Motor neuron (in vitro differentiated cells): ENCODE data around the gene C12orf43. TPM values are rescaled to one million over a fixed set of nuclear protein-coding genes. Genes with fewer than 3 reads are reported as not detected.

Experiments used
- ATAC-seq, 8 experiments: fragments of 200-7000 bp; cut with Tn5 transposase; replicated peaks in 6 of 8; 2 replicates each; pipeline ENCODE4 v1.8.0; 2021; ENCODE audit warnings: mild to moderate bottlenecking in 8 of 8, moderate library complexity in 8 of 8
- H3K27ac ChIP-seq, 2 donors: fragments of 250-450 bp; sonication (Bioruptor Pico); 2 replicates each; pipeline ENCODE4 v1.9.0; 2021; ENCODE audit warnings: antibody characterized with exemption in 2 of 2, mild to moderate bottlenecking in 2 of 2, moderate library complexity in 1 of 2
- H3K4me1 ChIP-seq, 2 donors: fragments of 250-450 bp; sonication (Bioruptor Pico); replicated peaks in 1 of 2; 2 replicates each; pipeline ENCODE4 v1.6.1; 2021; ENCODE audit warnings: antibody characterized with exemption in 2 of 2, mild to moderate bottlenecking in 2 of 2, moderate library complexity in 1 of 2
- H3K4me3 ChIP-seq, 5 donors: fragments of 250-450 bp; sonication (Bioruptor Pico); 2 replicates each; pipeline ENCODE4 v1.9.0; 2021; ENCODE audit warnings: antibody characterized with exemption in 5 of 5, mild to moderate bottlenecking in 5 of 5, moderate library complexity in 4 of 5
- WGBS, 10 experiments: fragments of 450-650 bp; shearing (Covaris generic); methylation state at CpG; one replicate each; pipeline ENCODE4 v1.0.0; 2022; 5-methylcytosine and 5-hydroxymethylcytosine counted together
- in situ Hi-C, 9 experiments: fragments of 400-800 bp; cut with MboI; loops; one replicate each; pipeline ENCODE4 v1.15.0; 2021; ENCODE audit warnings: low sequenced_read_pairs in 9 of 9, low pct_unique_long_range_greater_than_20kb in 2 of 9; ENCODE audit not compliant: unreplicated experiment in 9 of 9
- total RNA-seq, 8 experiments: library from RNA; unstranded; fragments of 300-600 nt; gene quantifications; 2 replicates each; pipeline versions ENCODE4 v1.2.3 to v1.2.4, GENCODE V29; 2022

C12orf43 gene
- total RNA-seq, 8 experiments from 2014 or later: 8.2 to 19.7 (median 12.7) TPM

DNA sequence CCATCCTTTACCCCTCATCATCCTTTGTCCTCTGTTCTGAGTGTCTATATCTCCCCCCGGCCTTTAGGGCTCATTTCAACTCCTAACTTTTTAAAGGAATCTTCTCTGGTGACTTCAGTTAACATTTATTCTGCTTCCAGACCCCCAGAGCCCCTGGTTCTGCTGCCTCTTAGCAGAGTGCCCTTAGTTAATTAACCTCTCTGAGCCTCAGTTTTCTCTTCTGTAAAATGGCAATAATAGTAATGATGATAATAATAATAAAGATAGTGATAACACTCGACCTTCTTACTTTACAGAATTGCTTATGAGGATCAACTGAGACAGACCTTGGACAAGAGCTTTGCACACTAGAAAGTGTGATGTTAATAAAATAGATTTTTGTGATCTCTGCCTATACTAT is 6.4 kb upstream of the C12orf43 start:
- WGBS, 10 experiments: 11 to 71% (median 27%) methylated on average over 1 to 2 of the region's 2 CpGs; no CpG with 5 or more reads in 4 of the 10 experiments
- ATAC-seq: no peak
- in situ Hi-C loops: no loop called here
- Histone ChIP-seq H3K4me1 (no peaks in the 10 kb centered on the region), H3K27ac (no peak overlapping the region), H3K4me3 (no peak overlapping the region)

DNA sequence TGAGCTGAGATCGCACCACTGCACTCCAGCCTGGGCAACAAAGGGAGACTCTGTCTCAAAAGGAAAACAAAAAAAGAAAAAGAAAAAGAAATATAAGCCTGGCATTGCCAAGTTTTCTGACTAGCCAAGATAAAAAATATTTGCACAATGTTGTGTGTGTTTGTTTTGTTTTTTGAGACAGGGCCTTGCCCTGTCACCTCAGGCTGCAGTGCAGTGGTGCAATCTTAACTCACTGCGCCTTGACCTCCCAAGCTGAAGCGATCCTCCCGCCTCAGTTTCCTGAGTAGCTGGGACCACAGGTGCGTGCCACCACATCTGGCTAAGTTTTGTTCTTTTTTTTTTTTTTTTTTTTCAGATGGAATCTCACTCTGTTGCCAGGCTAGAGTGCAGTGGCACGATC is 5.5 kb upstream of the C12orf43 start:
- 70 to 100% (median 87%) methylated on average over 1 to 5 of the region's 6 CpGs; no CpG with 5 or more reads in 3 of the 10 experiments for WGBS, 10 experiments
- ATAC-seq: no peak
- Histone ChIP-seq H3K27ac (no peak overlapping the region), H3K4me1 (no peaks in the 10 kb centered on the region), H3K4me3 (no peak overlapping the region)
- in situ Hi-C loops: no loop called here

DNA sequence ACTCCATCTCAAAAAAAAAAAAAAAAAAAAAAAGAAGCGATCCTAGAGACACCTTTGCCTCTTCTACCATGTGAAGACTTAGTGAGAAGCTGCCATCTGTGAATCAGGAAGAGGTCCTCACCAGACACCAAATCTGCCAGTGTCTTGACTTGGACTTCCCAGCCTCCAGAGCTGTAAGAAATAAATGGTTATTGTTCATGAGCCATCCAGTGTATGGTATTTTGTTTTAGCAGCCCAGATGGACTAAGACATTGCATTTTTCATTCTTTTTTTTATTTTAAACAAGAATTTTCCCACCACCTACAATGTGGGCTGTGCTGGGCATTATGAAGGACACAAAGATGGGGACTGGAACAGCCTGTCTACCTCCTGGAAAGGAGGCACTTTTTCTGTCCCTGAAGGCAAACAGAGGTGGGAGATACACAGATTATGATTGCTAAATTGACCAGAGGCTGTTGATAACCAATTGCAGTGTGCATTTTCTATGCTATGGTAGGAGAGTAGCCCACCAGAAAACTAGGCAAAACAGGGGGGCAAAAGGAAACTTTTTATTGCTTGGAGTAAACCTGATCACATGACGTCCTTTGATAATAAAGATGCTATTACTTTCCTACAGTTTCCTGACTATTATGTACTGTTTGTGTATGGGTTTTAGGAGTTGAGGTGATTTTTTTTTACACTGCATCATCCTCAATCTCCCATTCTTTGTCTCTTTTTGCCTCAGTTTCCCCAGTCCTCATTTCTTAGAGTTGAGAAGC is 2.8 kb upstream of the C12orf43 start:
- ATAC-seq: no peak
- H3K4me3 ChIP-seq: no peak overlapping the region
- in situ Hi-C loops: no loop called here
- WGBS, 10 experiments: 0 to 100% (median 70%) methylated on average over 1 to 2 of the region's 2 CpGs; no CpG with 5 or more reads in 1 of the 10 experiments
- H3K4me1 ChIP-seq: peaks cover 0 to 6% of the 10 kb centered on the region in 2 donors
- no peak overlapping the region for H3K27ac ChIP-seq

DNA sequence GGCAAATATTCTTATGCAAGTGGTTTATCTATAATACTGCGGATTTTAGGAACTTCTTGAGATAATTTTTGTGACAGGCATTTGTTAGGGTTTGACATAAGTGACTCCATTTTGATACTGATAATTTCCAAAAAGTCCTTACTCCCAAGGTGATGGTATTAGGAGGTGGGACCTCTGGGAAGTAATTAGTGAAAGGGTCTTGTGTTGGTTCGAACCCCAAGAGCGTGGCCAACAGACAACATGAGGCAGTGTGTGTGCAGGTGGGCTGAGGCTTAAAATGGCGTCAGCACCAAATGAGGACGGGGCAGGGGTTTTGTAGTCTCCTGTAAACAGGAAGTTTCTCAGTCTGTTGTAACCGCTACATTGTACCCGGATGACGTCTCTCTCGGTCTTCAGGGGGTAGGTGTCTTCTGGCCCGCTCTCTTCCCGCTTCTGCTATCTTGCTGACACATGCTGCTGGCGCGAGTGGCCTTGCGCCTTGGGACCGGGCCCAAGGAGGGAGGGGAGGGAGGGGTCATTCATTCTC is 1.7 kb upstream of the C12orf43 start:
- in situ Hi-C loops: no loop called here
- no peak overlapping the region for H3K27ac ChIP-seq
- H3K4me1 ChIP-seq: peaks cover 0 to 6% of the 10 kb centered on the region in 2 donors
- 60 to 94% (median 81%) methylated on average over 1 to 12 of the region's 15 CpGs; no CpG with 5 or more reads in 2 of the 10 experiments for WGBS, 10 experiments
- H3K4me3 ChIP-seq: no peak overlapping the region
- ATAC-seq: no peak

DNA sequence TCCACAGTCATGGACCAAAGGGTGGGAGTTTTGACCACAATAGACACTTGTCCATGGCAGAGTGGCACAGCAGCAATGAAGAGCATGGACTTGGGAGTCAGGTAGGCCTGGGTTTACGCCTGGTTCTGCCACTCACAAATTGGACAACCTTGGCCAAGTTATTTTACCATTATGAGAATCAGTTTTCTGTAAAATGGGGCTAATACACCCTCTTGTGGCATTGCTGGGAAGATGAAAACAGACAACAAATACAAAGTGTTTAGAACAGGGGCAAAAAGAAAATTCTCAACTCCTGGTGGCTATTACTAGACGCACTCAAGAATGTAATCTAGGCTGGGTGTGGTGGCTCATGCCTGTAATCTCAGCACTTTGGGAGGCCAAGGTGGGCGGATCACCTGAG is 2.6 kb downstream of the C12orf43 start:
- no peak for ATAC-seq
- Histone ChIP-seq H3K4me3 (no peak overlapping the region), H3K4me1 (peaks cover 0 to 6% of the 10 kb centered on the region in 2 donors), H3K27ac (no peak overlapping the region)
- WGBS, 10 experiments: 60 to 100% (median 90%) methylated on average over 1 to 3 of the region's 3 CpGs; no CpG with 5 or more reads in 2 of the 10 experiments
- in situ Hi-C loops: no loop called here

DNA sequence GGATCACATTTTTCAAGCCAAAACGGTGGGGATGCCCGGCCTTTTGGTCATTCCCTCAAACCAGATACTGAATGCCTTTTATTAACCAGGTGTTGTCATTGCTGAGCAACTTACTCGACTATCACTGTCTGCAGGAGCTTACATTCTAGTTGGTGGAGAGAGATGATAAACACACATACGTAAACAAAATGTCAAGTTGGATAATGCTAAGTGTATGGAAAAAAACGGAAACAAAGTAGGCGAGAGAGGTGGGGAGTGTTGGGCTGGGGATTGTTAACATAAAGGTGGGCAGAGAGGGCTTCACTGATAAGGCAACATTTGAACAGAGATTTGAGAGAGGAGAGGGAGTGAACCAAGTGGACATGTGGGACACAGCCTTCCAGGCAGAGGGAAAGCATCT is 4.5 kb downstream of the C12orf43 start:
- in situ Hi-C loops: no loop called here
- H3K4me3 ChIP-seq: no peak overlapping the region
- ATAC-seq: no peak
- H3K27ac ChIP-seq: no peak overlapping the region
- 80 to 100% (median 90%) methylated on average over 1 to 6 of the region's 6 CpGs; no CpG with 5 or more reads in 3 of the 10 experiments for WGBS, 10 experiments
- peaks cover 0 to 6% of the 10 kb centered on the region in 2 donors for H3K4me1 ChIP-seq

DNA sequence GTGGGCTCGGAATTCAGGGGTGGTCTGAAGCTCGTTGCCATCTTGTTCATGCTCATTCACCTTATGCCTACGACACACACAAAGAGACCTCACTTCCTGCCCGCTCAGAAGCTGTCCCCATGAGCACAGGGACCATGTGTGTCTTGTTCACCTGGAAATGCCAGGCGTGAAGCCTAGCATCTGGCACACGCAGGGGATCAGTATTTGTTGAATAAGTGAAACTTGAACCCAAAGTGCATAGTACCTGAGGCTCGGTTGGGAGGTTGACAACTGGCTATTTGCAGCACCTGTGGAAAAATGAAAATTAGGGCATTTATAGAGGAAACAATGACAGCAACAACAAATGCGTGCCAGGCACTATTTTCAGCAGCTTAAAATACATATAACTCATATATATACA is 5.4 kb downstream of the C12orf43 start:
- Histone ChIP-seq H3K4me1 (peaks cover 0 to 6% of the 10 kb centered on the region in 2 donors), H3K4me3 (no peak overlapping the region), H3K27ac (no peak overlapping the region)
- ATAC-seq: no peak
- 67 to 100% (median 96%) methylated on average over 1 to 4 of the region's 8 CpGs; no CpG with 5 or more reads in 1 of the 10 experiments for WGBS, 10 experiments
- in situ Hi-C loops: no loop called here

DNA sequence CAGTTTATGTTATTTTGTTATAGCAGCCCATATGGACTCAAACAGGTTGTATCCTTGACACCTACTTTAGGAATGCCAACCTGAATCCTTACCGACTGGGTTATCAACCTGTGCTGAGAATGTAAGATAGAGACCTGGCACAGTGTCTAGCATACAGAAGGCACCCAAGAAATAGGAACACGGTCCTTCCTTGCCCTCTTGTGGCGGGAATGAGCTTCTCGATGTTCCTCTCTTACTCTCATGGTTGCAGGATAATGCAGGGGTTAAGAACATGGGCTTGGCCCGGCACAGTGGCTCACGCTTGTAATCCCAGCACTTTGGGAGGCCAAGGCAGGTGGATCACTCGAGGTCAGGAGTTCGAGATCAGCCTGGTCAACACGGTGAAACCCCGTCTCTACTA is 6.5 kb downstream of the C12orf43 start:
- Histone ChIP-seq H3K27ac (no peak overlapping the region), H3K4me3 (no peak overlapping the region), H3K4me1 (no peaks in the 10 kb centered on the region)
- ATAC-seq: peak; percentile 42 to 95 (median 70)
- WGBS, 10 experiments: 43 to 80% (median 67%) methylated on average over 1 to 10 of the region's 10 CpGs; no CpG with 5 or more reads in 2 of the 10 experiments
- in situ Hi-C loops: no loop called here

DNA sequence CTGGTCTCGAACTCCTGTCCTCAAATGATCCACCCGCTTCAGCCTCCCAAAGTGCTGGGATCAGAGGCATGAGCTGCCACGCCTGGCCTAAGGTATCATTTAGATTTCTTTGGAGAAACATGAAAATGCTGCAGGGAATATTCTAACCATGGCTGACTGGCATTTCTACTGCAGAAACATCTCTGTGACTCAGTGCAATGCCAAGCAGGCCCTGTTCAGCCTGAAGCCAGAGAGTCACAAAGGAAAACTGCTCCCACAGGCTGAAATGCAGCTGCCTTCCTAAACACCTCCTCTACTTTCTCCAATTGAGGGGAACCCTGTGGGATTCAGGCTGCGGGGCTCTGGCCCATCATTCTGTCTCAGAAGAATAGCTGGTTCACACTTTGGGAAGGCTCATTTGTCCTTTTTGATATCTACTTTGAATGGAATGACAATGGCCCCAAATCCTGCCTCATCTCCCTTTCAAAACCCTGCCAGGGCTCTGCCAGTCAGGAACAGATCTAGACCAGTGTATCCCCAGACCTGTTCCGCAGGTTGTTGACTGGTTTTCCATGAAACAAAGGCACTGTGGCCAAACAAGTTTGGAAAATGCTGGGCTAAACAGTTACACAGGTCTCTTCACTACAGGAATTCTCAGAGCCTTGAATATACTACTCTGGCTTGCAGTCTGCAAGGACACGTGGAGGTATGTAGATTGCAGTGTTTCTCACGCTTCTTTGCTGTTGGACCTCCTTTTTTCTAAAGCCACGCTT is 7.8 kb downstream of the C12orf43 start:
- Histone ChIP-seq H3K27ac (no peak overlapping the region), H3K4me3 (no peak overlapping the region), H3K4me1 (no peaks in the 10 kb centered on the region)
- no peak for ATAC-seq
- in situ Hi-C loops: no loop called here
- 74 to 100% (median 100%) methylated on average over 1 to 3 of the region's 8 CpGs; no CpG with 5 or more reads in 2 of the 10 experiments for WGBS, 10 experiments

DNA sequence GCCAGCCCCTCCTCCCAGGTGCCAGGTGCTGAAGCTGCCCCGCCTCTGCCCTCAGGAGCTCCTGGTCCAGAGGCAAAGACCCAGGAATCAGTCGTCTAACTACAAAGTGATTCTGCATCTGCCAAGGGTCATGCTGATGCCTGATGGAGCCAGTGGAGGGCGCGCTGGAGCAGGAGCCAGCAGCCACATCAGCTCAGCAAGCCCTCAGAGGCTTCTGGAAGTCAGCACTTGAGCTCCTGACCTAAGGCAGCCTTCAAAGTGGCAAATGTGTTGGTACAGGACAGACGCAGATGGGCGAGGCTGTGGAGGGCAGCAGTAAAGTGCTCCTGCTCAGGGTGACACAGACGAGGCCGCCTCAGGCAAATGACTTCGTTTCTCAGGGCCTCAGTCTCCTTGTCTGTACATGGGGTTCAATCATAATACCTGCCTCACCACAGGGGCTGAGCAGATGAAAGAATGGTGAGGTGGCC is 10.9 kb downstream of the C12orf43 start:
- Histone ChIP-seq H3K4me3 (no peak overlapping the region), H3K27ac (no peak overlapping the region), H3K4me1 (no peaks in the 10 kb centered on the region)
- ATAC-seq: peak in 3 of 8 experiments; percentile 78 to 86 (median 79)
- WGBS, 10 experiments: 0 to 92% (median 32%) methylated on average over 1 to 6 of the region's 9 CpGs; no CpG with 5 or more reads in 3 of the 10 experiments
- in situ Hi-C loops: no loop called here

DNA sequence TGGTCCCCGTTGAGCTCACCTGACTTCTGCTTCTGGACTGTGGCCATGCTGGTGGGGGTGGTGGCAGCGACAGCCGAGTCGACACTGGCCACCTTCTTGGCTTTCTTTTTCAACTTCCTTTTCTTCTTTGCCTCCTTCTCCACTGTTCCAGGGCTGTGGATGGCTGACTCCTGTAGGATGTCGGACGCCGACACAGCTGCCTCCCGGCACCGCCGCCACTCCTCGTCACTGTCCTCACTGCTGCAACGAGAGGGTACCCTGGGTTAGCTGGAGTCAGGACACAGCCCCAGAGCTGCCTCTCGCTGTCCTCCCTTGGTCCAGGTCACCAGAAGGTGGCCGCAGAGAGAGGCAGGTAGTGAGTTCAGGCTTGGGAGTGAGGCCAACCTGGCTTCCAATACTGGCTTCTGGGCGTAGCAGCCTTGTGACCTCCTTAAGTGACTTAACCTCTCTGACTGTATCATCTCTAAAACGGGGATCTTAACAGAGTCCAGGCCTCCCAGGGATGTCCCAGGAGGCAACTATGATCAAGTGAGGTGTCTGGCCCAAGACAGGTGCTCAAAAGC is 12.0 kb downstream of the C12orf43 start:
- H3K27ac ChIP-seq: no peak overlapping the region
- WGBS, 10 experiments: 60 to 100% (median 100%) methylated on average over 1 to 5 of the region's 16 CpGs; no CpG with 5 or more reads in 5 of the 10 experiments
- H3K4me1 ChIP-seq: no peaks in the 10 kb centered on the region
- in situ Hi-C loops: no loop called here
- H3K4me3 ChIP-seq: no peak overlapping the region
- no peak for ATAC-seq

DNA sequence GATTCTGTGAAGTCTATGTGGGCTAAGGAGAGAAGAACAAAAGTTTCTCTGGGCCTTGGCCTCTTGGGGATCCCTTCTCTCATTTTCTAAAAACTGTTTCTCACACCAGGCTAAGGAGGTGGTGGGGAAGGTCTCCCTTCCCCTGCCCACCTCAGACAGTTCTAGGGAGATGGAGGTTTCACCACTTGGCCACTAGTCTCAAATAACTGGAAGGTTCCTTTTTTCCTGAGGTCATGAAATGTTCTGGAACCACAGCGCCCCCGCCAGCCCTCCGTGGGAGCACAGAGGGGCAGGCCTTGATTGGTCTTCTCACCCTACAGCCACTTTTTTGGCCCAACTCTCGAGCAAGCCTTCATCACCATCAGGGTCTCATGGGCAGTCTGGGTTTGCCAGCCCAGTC is 12.6 kb downstream of the C12orf43 start:
- no peak for ATAC-seq
- WGBS, 10 experiments: 78 to 80% (median 80%) methylated on average over 1 to 3 of the region's 4 CpGs; no CpG with 5 or more reads in 7 of the 10 experiments
- Histone ChIP-seq H3K4me1 (no peaks in the 10 kb centered on the region), H3K4me3 (no peak overlapping the region), H3K27ac (no peak overlapping the region)
- in situ Hi-C loops: no loop called here
